Skeletal muscle cell (primary cell): Measurements from ENCODE around the gene NKD2.
"Not testable (repeated sequence)": the region's sequence is repeated elsewhere in the genome, so short reads cannot be mapped to it uniquely, and the experiment has no call there.

Source experiments
- DNase-seq: peaks from one replicate; pipeline ENCODE4 v3.0.0-alpha.2; 2010; ENCODE audit warnings: low read depth
- H3K4me3 ChIP-seq: 2 replicates; pipeline ENCODE4 v1.5.1; 2011; ENCODE audit warnings: low read depth, mild to moderate bottlenecking, control low read depth, low read length, moderate library complexity

Gene NKD2

DNA sequence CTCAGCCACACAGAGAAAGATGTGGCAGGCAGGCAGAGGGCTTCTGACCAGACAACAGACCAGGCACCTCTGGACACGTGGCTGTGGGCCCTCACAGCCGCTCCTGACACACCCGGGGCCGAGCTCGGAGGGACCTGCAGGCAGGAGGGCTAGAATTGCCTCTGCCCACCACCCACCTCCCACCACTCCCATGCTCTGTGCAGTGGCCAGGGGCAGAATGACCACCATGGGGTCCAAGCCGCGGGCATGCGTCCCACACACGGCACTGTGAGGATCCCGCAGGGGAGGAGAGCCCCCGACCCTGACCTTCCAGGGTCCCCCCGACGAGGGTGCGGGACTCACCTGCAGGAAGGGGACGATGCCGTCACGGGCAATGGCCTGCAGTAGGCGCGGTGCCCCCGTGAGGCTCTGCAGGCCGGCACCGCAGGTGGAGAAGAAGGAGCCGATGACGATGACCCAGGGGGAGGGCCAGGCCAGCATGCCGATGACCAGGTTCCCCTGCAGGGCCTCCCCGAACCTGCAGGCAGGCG is 69.0 kb downstream of the NKD2 start:
- no peak overlapping the region for H3K4me3 ChIP-seq

DNA sequence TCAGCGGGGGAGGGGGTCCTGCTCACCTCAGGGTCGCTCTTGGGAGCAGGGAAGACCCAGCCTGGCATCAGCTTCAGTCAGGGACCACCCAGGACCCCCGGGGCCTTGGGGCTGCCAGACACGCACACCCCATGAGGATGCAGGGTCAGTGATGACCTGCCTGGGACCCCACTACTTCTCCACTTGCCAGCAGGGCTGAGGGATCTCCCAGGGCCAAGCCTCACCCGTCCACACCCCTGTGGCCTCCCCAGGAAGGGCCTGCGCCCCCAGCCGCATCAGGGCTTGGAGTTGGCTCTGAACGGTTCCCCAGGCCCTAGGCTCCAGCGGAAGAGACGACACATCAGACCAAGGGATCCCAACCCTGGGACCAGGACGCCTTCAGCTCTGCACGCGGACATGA is 69.6 kb downstream of the NKD2 start:
- no peak for DNase-seq
- H3K4me3 ChIP-seq: no peak overlapping the region

More for the DNA sequence above, 69.0 kb downstream of the NKD2 start:
- no peak for DNase-seq

DNA sequence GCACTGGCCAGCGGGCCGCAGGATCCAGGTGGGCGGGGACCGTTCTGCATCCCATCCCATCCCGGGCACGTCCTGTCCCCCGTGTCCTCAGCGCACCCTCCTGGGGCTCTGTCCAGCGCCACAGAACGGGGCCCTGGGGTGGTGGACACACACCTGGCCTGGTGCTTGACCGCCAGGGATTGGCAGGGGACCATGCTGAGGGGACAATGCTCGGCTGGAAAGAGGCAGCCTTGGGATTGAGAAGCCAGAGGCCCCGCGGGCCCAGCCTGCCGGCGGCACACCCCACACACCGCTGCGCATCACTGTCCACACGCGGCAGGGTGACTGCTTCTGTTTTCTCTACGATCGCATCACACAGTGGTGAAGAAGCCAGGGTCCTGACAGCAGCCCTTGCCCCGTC is 70.2 kb downstream of the NKD2 start:
- DNase-seq: no peak
- no peak overlapping the region for H3K4me3 ChIP-seq

DNA sequence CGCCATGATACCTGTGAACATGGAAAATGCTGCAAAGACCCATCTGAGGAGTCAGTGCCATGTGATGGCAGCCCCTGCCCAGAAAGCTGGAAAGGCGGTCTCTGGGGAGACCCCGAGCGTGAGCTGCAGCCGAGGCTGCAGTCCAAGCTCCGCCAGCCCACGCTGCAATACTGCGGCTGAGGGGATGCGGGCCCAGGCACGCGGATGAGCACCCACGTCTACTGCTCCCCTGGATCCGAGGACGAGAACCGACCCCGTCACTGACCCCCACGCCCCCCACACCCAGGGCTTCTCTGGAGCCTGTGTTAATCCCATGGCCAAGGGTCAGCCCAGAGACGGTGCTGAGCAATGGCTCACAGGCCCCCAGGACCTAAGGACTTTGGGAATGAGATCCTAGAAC is 70.9 kb downstream of the NKD2 start:
- H3K4me3 ChIP-seq: no peak overlapping the region
- DNase-seq: no peak

DNA sequence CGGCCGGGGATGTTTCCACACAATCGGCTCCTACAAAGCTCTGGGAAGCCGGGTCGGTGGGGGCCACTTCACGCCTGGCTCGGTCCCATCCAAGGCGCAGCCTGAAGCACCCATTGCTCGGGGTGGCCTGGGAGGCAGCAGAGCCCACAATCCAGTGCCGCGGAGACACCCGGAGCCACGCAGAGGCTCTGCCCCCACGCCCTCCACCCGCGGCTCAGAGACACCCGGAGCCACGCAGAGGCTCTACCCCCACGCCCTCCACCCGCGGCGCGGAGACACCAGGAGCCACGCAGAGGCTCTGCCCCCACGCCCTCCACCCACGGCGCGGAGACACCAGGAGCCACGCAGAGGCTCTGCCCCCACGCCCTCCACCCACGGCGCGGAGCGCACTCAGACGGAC is 71.4 kb downstream of the NKD2 start:
- no peak overlapping the region for H3K4me3 ChIP-seq
- no peak for DNase-seq

DNA sequence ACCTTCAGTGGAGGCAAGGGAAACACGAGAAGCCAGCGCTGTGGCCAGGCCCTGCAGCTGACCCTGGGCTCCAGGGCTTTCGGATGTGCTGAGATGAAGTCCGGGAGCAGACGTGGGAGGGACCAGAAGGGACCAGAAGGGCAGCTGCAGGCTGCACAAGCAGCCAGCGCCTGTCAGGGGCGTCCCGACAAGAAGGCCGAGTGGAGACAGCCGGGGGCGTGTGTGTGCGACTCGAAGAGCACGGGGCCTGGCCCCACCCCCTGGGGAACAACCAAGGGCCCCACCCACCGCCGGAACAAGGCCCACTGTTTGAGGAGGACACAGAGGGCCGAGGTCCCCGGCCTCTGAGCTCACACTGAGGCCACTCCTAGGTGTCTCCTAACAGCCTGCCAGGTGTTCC is 71.8 kb downstream of the NKD2 start:
- no peak overlapping the region for H3K4me3 ChIP-seq
- no peak for DNase-seq

DNA sequence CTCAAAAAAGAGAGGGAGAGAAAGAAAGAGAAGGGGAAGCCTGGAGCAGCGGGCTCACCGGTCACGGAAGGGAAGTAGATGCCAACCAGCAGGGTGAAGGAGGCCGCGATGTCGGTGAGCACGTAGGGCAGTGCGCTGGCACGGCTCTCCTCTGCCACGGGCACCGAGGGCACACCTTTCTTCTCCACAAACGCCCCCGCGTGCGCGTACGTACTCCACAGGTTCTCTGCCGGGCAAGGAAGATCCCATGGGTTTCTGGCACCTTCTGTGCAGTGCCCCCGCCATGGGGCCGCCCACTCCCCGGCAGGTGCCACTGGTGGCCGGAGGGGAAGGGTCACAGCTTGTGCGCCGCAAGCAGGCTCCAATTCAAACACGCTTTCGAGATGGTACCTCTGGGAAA is 72.9 kb downstream of the NKD2 start:
- DNase-seq: no peak
- no peak overlapping the region for H3K4me3 ChIP-seq

DNA sequence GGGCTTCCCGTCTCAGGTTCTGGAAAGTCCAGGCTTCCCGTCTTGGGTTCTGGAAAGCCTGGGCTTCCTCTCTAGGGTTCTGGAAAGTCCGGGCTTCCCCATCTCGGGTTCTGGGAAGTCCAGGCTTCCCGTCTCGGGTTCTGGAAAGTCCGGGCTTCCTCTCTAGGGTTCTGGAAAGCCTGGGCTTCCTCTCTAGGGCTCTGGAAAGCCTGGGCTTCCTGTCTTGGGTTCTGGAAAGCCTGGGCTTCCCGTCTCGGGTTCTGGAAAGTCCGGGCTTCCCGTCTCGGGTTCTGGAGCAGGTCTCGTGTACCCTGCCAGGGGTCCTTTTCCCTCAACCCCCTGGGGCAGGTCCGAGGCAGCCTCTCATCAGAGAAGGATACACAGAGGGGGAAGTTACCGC is 74.4 kb downstream of the NKD2 start:
- not testable (repeated sequence) for H3K4me3 ChIP-seq, DNase-seq

DNA sequence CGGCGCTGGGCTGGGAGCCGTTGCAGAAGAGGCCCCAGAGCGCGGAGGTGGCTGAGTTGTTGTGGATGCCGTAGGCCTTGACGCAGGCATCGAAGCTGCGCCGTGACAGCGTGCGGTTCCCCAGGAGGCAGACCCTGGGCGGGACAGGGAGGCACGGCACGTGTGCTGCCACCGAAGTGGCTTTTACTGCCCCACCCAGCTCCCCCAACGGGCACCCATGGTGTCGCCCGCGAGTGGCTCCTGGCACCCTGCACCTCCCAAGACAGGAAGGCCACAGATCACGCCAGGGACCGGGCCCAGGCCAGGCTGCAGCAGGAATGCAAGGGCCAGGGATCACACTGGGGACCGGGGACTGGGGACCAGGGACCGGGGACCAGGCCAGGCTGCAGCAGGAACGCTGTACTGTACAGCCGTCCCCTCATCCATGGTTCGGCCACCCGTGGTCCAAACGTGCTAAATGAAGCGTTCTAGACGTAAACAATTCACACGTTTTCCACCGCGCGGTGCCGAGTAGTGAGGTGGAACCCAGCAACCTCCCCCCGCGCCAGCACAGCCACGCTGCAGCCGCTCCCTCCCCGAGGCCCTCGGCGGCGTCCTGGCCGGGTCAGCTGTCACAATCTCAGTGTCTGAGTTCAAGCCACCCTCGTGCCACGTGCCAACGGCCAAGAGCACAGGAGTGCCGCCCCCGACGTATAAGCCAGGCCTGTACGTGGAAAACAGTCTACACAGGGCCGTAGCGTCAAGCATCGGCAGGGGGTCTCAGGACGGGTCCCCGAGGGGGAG is 75.4 kb downstream of the NKD2 start:
- H3K4me3 ChIP-seq: no peak overlapping the region
- DNase-seq: no peak

DNA sequence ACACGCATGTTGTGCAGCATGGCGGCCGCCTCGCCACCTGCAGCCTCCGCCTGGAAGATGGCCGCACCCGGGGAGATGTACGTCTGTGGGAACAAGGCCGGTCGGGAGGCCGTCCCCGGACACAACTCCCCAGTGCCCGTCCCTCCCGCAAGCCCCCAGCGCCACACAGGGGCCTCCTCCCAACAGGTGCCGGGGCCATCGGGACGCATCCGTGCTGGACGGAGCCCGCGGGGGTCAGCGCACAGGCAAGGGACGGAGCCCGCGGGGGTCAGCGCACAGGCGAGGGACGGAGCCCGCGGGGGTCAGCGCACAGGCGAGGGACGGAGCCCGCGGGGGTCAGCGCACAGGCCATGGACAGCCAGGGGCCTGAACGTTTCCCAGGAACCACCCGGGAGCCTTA is 76.8 kb downstream of the NKD2 start:
- H3K4me3 ChIP-seq: no peak overlapping the region
- no peak for DNase-seq

DNA sequence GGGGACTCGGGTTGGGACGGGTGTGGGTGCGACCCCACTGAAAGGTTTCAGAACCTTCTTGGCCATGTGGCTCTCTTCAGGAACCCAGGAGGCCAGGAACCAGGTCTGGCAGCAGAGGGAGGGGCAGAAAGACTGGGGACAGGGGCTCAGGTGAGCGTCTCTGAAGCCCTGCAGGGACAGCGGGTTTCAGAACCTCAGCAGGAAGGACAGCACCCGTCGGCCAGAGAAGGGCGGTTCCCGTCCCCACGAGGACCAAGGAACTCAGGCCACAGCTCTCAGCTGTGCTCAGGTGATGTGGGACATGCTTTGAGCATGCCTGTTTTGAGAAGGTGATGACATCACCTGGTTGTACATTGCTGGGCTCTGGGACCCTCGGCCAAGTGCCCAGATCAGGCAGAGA is 77.5 kb downstream of the NKD2 start:
- no peak for DNase-seq
- no peak overlapping the region for H3K4me3 ChIP-seq

DNA sequence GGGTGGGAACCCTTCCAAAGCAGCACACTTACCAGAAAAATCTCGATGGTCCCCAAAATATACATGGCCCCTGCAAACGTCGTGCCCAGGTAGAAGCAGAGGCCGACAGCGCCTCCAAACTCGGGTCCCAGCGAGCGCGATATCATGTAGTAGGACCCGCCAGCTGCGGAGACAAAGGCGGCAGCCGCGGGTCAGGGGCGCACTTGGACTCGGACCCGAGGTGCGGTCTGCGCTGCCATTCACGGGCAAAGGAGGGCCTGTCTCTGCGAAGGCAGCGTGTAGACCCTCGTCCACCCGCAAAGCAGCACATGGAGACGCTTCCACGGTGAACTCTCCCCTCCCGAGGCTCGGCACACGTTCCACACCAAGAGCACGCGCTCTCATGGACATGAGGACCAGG is 78.3 kb downstream of the NKD2 start:
- DNase-seq: no peak
- no peak overlapping the region for H3K4me3 ChIP-seq

DNA sequence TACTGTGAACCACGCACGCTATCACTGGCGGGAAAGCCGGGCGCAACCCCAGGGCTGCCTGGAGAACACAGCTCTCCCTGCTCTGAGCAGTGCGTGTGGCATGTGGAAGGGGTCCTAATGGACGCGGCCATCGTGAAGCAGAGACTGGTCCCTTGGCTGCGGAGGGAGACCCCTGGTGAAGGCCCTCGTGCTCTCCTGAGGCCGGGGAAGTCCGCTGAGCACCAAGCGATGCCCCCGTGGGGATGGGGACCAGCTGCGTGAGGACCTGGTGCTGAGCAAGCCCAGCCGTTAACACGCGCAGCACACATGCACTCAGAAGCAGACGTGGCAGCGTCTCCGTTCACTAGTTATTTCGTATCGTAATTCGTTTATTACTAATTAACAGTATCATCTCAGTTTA is 78.8 kb downstream of the NKD2 start:
- H3K4me3 ChIP-seq: no peak overlapping the region
- DNase-seq: no peak

DNA sequence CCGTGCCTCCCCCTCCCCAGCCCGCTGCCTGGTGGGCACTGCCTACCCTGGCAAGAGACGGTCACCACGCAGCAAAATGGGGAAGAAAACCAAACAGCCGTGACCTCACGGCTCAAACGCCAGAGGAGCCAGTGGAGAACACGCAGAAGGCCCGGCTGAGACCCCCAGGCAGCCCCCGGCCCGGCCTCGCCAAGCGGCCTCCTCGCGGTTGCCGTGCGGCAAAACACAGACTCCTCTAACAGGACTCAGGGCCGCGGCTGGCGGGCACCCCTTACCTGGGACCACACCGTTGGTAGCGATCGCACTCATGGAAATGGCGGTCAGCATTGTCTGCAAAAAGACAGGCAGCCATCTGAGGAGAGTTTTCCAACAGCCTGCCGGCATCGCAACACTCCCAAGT is 79.4 kb downstream of the NKD2 start:
- no peak overlapping the region for H3K4me3 ChIP-seq
- DNase-seq: no peak
